NT2/D1 (cell line): ENCODE measurements around the gene TMEM158.

ENCODE experiments used
- SUZ12 ChIP-seq: IDR thresholded peaks from 2 replicates; pipeline ENCODE4 v1.6.1; 2011; ENCODE audit not compliant: insufficient read length, insufficient read depth; ENCODE audit errors: extremely low read depth
- YY1 ChIP-seq: IDR thresholded peaks from 2 replicates; pipeline ENCODE4 v1.6.1; 2011; ENCODE audit not compliant: insufficient read length, insufficient read depth
- ZNF274 ChIP-seq: IDR thresholded peaks from 2 replicates; pipeline ENCODE4 v1.6.1; 2011; ENCODE audit warnings: mild to moderate bottlenecking, low read depth, low read length

- TF ChIP-seq SUZ12 (no peak), YY1 (no peak), ZNF274 (no peak)
Observed at GRCh38 chr3:45178183-45179023, 47.7 kb downstream of the TMEM158 start.
